K562 (cell line): ENCODE data around the gene CBX4. TPM values are rescaled to one million over a fixed set of nuclear protein-coding genes. Genes with fewer than 3 reads are reported as not detected.

Experiments used
- BDP1 ChIP-seq: IDR thresholded peaks from 3 replicates; pipeline ENCODE4 v1.6.1; 2011; ENCODE audit not compliant: insufficient read length, insufficient read depth
- CHD2 ChIP-seq: IDR thresholded peaks from 2 replicates; pipeline ENCODE4 v1.6.1; 2011; ENCODE audit warnings: low read depth, low read length
- CREM ChIP-seq: IDR thresholded peaks from 2 replicates; pipeline ENCODE4 v1.6.1; 2014; ENCODE audit warnings: antibody characterized with exemption, low read depth
- FOXJ3 ChIP-seq: sonication (generic); formaldehyde crosslinking; IDR thresholded peaks from 2 replicates; pipeline ENCODE4 v1.4.0; 2020; ENCODE audit warnings: mild to moderate bottlenecking, missing genetic modification reagents
- FOXK2 ChIP-seq, 2 experiments: fragments of 450-650 bp; IDR thresholded peaks in 1 of 2; conservative IDR thresholded peaks in 1 of 2; 2 replicates each; pipeline ENCODE4 v1.6.1; 2016; ENCODE audit warnings: low read depth in 2 of 2, mild to moderate bottlenecking in 1 of 2
- KAT2B ChIP-seq: IDR thresholded peaks from one replicate; pipeline ENCODE4 v1.6.1; 2012; ENCODE audit warnings: low read depth, mild to moderate bottlenecking, control low read depth, inconsistent platforms, low read length, moderate library complexity
- KDM4B ChIP-seq, 2 experiments: fragments of 450-650 bp in 1 of 2; sonication (generic) in 1 of 2; IDR thresholded peaks; 2 replicates each; pipeline ENCODE4 v1.6.1; 2016 to 2017; ENCODE audit warnings: borderline replicate concordance in 2 of 2, antibody characterized with exemption in 1 of 2, low read depth in 1 of 2, mild to moderate bottlenecking in 1 of 2
- PHB2 ChIP-seq: fragments of 450-650 bp; IDR thresholded peaks from 2 replicates; pipeline ENCODE4 v1.6.1; 2017; ENCODE audit warnings: low read depth
- SMAD3 ChIP-seq: fragments of 450-650 bp; formaldehyde crosslinking; conservative IDR thresholded peaks from 2 replicates; pipeline ENCODE4 v1.4.0; 2020; ENCODE audit warnings: mild to moderate bottlenecking
- SUPT5H ChIP-seq: fragments of 450-650 bp; IDR thresholded peaks from 2 replicates; pipeline ENCODE4 v1.6.1; 2016
- U2AF2 ChIP-seq: fragments of 200-400 bp; formaldehyde crosslinking; optimal IDR thresholded peaks from 2 replicates; pipeline ENCODE3; 2017; ENCODE audit warnings: low read depth, mild to moderate bottlenecking, low read length
- ZFPM2 ChIP-seq: fragments of 250-450 bp; sonication (Bioruptor Pico); IDR thresholded peaks from 2 replicates; pipeline ENCODE4 v1.5.1; 2022; ENCODE audit warnings: mild to moderate bottlenecking
- ZNF175 ChIP-seq: fragments of 200-800 bp; sonication (Bioruptor generic); IDR thresholded peaks from 2 replicates; pipeline ENCODE4 v1.6.1; 2016; ENCODE audit warnings: low read depth, mild to moderate bottlenecking, missing genetic modification characterization, missing compliant biosample characterization
- ZNF212 ChIP-seq: fragments of 450-650 bp; formaldehyde crosslinking; IDR thresholded peaks from 2 replicates; pipeline ENCODE4 v1.4.0; 2020; ENCODE audit warnings: mild to moderate bottlenecking
- polyA plus RNA-seq, 8 experiments: library from polyadenylated mRNA; depleted of rRNA in 4 of 8; stranded (reverse) in 5 of 8; unstranded in 3 of 8; fragments of >200 nt; fragmentation: Nextera tagmentation in 2 of 8; fragmentation: Illumina TruSeq in 1 of 8; extraction: Ambion mirVana in 2 of 8; extraction: Trizol in 1 of 8; gene quantifications; 2 replicates each; pipeline versions ENCODE4 v1.2.1 to v1.2.3, GENCODE V29; 2011 to 2014; ENCODE audit warnings: inconsistent platforms in 1 of 8, missing spikeins in 1 of 8
- total RNA-seq, 7 experiments: library from RNA; depleted of rRNA in 6 of 7; stranded (reverse); fragments of >200 nt in 6 of 7; fragmentation: Illumina TruSeq in 2 of 7; extraction: Trizol in 2 of 7; gene quantifications; 2 replicates each; pipeline versions ENCODE4 v1.2.1 to v1.2.3, GENCODE V29; 2011 to 2021; ENCODE audit warnings: low replicate concordance in 1 of 7
- TF ChIP-seq, protein P1 (sequence below): fragments of 200-800 bp; sonication (Bioruptor generic); IDR thresholded peaks from 2 replicates; pipeline ENCODE4 v1.6.1; 2016; ENCODE audit warnings: missing genetic modification characterization, missing compliant biosample characterization
- TF ChIP-seq, protein P2 (sequence below): fragments of 250-450 bp; sonication (Bioruptor Pico); IDR thresholded peaks from 2 replicates; pipeline ENCODE4 v1.5.0; 2020; ENCODE audit warnings: mild to moderate bottlenecking
- TF ChIP-seq, protein P3 (sequence below): fragments of 200-800 bp; sonication (Bioruptor generic); IDR thresholded peaks from 2 replicates; pipeline ENCODE4 v1.6.1; 2017; ENCODE audit warnings: missing genetic modification characterization, missing compliant biosample characterization
- TF ChIP-seq, protein P4 (sequence below): sonication (generic); IDR thresholded peaks from 2 replicates; pipeline ENCODE4 v1.6.1; 2016
- TF ChIP-seq, protein P5 (sequence below): fragments of 250-450 bp; sonication (Bioruptor Pico); IDR thresholded peaks from 2 replicates; pipeline ENCODE4 v1.9.0; 2021; ENCODE audit warnings: mild to moderate bottlenecking

CBX4 gene
- total and polyA plus RNA-seq, 9 of the 15 experiments (the other 6 are each of a cell fraction or from before 2014, with no cell fraction given) = 0.98 to 50.5 (median 10.0) TPM

DNA sequence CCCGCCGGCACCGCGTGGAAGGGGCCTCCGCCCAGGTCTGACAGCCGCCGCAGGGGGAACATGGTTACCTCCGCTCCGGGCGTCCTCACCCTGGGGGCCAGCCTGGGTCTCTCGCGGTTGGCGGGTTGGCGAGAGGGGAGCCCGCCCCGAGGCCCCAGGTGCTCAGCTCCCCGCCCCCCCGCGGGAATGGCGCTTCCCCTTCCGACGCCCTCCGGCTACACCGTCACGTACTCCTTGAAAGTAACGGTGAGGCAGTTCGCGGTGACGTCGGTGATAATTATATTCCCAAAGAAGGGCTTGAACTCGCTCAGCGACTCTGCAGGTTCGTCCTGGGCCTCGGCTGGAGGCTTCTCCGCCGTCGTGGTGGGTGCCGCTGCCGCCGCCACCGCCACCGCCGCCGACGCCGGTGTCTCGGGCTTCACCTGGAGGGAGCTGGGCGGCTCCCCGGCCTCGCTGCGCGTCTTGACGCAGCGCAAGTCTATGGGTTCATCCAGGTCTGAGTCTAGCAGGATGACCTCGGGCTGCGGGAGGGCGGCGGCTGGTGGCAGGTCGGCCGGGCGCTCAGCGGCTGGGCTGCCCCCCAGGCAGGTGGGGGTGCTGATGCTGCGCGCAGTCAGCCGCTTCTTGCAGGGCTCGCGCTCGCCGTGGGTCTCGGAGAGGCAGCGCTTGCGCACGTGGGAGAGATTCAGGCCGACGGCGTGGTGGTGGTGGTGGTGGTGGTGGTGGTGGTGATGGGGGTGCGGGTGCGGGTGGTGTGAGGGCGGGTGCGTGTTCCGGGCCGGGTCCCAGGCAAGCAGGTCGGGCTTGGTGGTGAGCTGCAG lies 5.3 kb downstream of the CBX4 start (continued):
- TF ChIP-seq SMAD3 (CRISPR knock-in tag) (no peak), U2AF2 (no peak), KAT2B (no peak), FOXJ3 (CRISPR knock-in tag) (no peak), ZNF175 (CRISPR knock-in tag) (no peak), SUPT5H (0 out of 2 replicates have a peak, but pooled peaks have one; percentile 12), BDP1 (no peak), ZFPM2 (no peak), ZNF212 (CRISPR knock-in tag) (no peak; the same call in 1 of the 2 replicates), FOXK2 (conservative IDR thresholded peaks at IDR 0.05 in 1 of 2, IDR thresholded peaks at IDR 0.05 in 1 of 2; ENCODE audit: low read depth in 2 of 2) (no peak), PHB2 (no peak), CREM (peak; percentile 81), CHD2 (no peak), KDM4B (IDR thresholded peaks at IDR 0.05; ENCODE audit: borderline replicate concordance in 2 of 2, low read depth in 1 of 2) (0 out of 4 replicates have a peak, but pooled peaks of 1 of the 2 experiments have one; percentile 19)
- TF ChIP-seq, protein P1, sequence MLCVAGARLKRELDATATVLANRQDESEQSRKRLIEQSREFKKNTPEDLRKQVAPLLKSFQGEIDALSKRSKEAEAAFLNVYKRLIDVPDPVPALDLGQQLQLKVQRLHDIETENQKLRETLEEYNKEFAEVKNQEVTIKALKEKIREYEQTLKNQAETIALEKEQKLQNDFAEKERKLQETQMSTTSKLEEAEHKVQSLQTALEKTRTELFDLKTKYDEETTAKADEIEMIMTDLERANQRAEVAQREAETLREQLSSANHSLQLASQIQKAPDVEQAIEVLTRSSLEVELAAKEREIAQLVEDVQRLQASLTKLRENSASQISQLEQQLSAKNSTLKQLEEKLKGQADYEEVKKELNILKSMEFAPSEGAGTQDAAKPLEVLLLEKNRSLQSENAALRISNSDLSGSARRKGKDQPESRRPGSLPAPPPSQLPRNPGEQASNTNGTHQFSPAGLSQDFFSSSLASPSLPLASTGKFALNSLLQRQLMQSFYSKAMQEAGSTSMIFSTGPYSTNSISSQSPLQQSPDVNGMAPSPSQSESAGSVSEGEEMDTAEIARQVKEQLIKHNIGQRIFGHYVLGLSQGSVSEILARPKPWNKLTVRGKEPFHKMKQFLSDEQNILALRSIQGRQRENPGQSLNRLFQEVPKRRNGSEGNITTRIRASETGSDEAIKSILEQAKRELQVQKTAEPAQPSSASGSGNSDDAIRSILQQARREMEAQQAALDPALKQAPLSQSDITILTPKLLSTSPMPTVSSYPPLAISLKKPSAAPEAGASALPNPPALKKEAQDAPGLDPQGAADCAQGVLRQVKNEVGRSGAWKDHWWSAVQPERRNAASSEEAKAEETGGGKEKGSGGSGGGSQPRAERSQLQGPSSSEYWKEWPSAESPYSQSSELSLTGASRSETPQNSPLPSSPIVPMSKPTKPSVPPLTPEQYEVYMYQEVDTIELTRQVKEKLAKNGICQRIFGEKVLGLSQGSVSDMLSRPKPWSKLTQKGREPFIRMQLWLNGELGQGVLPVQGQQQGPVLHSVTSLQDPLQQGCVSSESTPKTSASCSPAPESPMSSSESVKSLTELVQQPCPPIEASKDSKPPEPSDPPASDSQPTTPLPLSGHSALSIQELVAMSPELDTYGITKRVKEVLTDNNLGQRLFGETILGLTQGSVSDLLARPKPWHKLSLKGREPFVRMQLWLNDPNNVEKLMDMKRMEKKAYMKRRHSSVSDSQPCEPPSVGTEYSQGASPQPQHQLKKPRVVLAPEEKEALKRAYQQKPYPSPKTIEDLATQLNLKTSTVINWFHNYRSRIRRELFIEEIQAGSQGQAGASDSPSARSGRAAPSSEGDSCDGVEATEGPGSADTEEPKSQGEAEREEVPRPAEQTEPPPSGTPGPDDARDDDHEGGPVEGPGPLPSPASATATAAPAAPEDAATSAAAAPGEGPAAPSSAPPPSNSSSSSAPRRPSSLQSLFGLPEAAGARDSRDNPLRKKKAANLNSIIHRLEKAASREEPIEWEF = no peak
- TF ChIP-seq, protein P2, sequence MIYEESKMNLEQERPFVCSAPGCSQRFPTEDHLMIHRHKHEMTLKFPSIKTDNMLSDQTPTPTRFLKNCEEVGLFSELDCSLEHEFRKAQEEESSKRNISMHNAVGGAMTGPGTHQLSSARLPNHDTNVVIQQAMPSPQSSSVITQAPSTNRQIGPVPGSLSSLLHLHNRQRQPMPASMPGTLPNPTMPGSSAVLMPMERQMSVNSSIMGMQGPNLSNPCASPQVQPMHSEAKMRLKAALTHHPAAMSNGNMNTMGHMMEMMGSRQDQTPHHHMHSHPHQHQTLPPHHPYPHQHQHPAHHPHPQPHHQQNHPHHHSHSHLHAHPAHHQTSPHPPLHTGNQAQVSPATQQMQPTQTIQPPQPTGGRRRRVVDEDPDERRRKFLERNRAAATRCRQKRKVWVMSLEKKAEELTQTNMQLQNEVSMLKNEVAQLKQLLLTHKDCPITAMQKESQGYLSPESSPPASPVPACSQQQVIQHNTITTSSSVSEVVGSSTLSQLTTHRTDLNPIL (CRISPR knock-in tag) = no peak
- TF ChIP-seq, protein P3, sequence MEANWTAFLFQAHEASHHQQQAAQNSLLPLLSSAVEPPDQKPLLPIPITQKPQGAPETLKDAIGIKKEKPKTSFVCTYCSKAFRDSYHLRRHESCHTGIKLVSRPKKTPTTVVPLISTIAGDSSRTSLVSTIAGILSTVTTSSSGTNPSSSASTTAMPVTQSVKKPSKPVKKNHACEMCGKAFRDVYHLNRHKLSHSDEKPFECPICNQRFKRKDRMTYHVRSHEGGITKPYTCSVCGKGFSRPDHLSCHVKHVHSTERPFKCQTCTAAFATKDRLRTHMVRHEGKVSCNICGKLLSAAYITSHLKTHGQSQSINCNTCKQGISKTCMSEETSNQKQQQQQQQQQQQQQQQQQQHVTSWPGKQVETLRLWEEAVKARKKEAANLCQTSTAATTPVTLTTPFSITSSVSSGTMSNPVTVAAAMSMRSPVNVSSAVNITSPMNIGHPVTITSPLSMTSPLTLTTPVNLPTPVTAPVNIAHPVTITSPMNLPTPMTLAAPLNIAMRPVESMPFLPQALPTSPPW (CRISPR knock-in tag) = peak; percentile 75
- TF ChIP-seq, protein P4, sequence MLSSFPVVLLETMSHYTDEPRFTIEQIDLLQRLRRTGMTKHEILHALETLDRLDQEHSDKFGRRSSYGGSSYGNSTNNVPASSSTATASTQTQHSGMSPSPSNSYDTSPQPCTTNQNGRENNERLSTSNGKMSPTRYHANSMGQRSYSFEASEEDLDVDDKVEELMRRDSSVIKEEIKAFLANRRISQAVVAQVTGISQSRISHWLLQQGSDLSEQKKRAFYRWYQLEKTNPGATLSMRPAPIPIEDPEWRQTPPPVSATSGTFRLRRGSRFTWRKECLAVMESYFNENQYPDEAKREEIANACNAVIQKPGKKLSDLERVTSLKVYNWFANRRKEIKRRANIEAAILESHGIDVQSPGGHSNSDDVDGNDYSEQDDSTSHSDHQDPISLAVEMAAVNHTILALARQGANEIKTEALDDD = no peak
- TF ChIP-seq, protein P5, sequence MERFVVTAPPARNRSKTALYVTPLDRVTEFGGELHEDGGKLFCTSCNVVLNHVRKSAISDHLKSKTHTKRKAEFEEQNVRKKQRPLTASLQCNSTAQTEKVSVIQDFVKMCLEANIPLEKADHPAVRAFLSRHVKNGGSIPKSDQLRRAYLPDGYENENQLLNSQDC (CRISPR knock-in tag) = no peak
